GM23338 (cell line): ENCODE measurements around the gene ASB2. TPM values are rescaled to one million over a fixed set of nuclear protein-coding genes. Genes with fewer than 3 reads are reported as not detected.

Experiments used
- ATAC-seq: fragments of 200-7000 bp; cut with Tn5 transposase; 3 replicates; pipeline ENCODE4 v1.9.1; 2020
- DNase-seq: peaks from one replicate; pipeline ENCODE4 v3.0.0-alpha.2; 2015; ENCODE audit warnings: low spot score
- H2AFZ ChIP-seq: fragments of 200-600 bp; sonication (generic); 2 replicates; pipeline ENCODE4 v1.8.0; 2016; ENCODE audit warnings: antibody characterized with exemption, mild to moderate bottlenecking, moderate library complexity
- H3F3A ChIP-seq: fragments of 200-600 bp; sonication (generic); replicated peaks from 2 replicates; pipeline ENCODE4 v1.8.0; 2017; ENCODE audit warnings: antibody characterized with exemption, mixed run types, low read depth
- H3K27ac ChIP-seq: fragments of 200-600 bp; sonication (generic); 2 replicates; pipeline ENCODE4 v1.6.1; 2016; ENCODE audit warnings: low read depth
- H3K27me3 ChIP-seq: fragments of 200-600 bp; sonication (generic); 2 replicates; pipeline ENCODE4 v1.8.0; 2016; ENCODE audit warnings: mild to moderate bottlenecking, mixed run types, moderate library complexity; ENCODE audit not compliant: insufficient read depth
- H3K36me3 ChIP-seq: fragments of 200-600 bp; sonication (generic); 2 replicates; pipeline ENCODE4 v1.8.0; 2016; ENCODE audit warnings: mild to moderate bottlenecking; ENCODE audit not compliant: insufficient read depth
- H3K4me1 ChIP-seq: fragments of 200-600 bp; sonication (generic); 2 replicates; pipeline ENCODE4 v1.8.0; 2016; ENCODE audit warnings: mild to moderate bottlenecking, moderate library complexity; ENCODE audit not compliant: insufficient read depth
- H3K4me2 ChIP-seq: fragments of 200-600 bp; sonication (generic); 2 replicates; pipeline ENCODE4 v1.7.1; 2017; ENCODE audit warnings: mixed run types
- H3K4me3 ChIP-seq: fragments of 200-600 bp; sonication (generic); 2 replicates; pipeline ENCODE4 v1.6.1; 2016; ENCODE audit warnings: mixed run types
- H3K79me2 ChIP-seq: fragments of 200-600 bp; sonication (generic); replicated peaks from 2 replicates; pipeline ENCODE4 v1.8.0; 2017; ENCODE audit warnings: mild to moderate bottlenecking; ENCODE audit not compliant: insufficient read depth
- H3K9me2 ChIP-seq: fragments of 200-600 bp; sonication (generic); 2 replicates; pipeline ENCODE4 v1.8.0; 2017; ENCODE audit not compliant: insufficient read depth
- H4K20me1 ChIP-seq: fragments of 200-600 bp; sonication (generic); replicated peaks from 2 replicates; pipeline ENCODE4 v1.8.0; 2017; ENCODE audit warnings: mild to moderate bottlenecking; ENCODE audit not compliant: insufficient read depth
- H3K27ac Mint-ChIP-seq: 2 replicates; pipeline ENCODE4 v1.8.0; 2020; ENCODE audit warnings: inconsistent platforms, mild to moderate bottlenecking, moderate library complexity, mixed read lengths
- H3K27me3 Mint-ChIP-seq: 3 replicates; pipeline ENCODE4 v1.8.0; 2022; ENCODE audit warnings: low read depth, mild to moderate bottlenecking, moderate library complexity, mixed read lengths, inconsistent platforms; ENCODE audit not compliant: insufficient read depth, poor library complexity
- H3K36me3 Mint-ChIP-seq: 3 replicates; pipeline ENCODE4 v1.8.0; 2021; ENCODE audit warnings: low read depth, mild to moderate bottlenecking, inconsistent platforms, moderate library complexity, mixed read lengths
- H3K4me1 Mint-ChIP-seq: 3 replicates; pipeline ENCODE4 v1.8.0; 2020; ENCODE audit warnings: mild to moderate bottlenecking, inconsistent platforms, mixed read lengths
- H3K4me3 Mint-ChIP-seq: 3 replicates; pipeline ENCODE4 v1.8.0; 2021; ENCODE audit warnings: moderate library complexity, mild to moderate bottlenecking, inconsistent platforms, mixed read lengths
- H3K9me3 Mint-ChIP-seq: 3 replicates; pipeline ENCODE4 v1.8.0; 2020; ENCODE audit warnings: moderate library complexity, mild to moderate bottlenecking, inconsistent platforms, mixed read lengths
- CREB1 ChIP-seq: fragments of 250-450 bp; sonication (Bioruptor Pico); IDR thresholded peaks from 2 replicates; pipeline ENCODE4 v1.5.0; 2020; ENCODE audit warnings: low read depth, mild to moderate bottlenecking, moderate library complexity
- ETS1 ChIP-seq: IDR thresholded peaks from 2 replicates; pipeline ENCODE4 v1.6.1; 2016; ENCODE audit warnings: antibody characterized with exemption
- EZH2 ChIP-seq: fragments of 200-600 bp; sonication (generic); IDR thresholded peaks from one replicate; pipeline ENCODE4 v1.8.0; 2017; ENCODE audit warnings: antibody characterized with exemption, mild to moderate bottlenecking, low read depth; ENCODE audit not compliant: unreplicated experiment
- EZH2phosphoT487 ChIP-seq: fragments of 200-600 bp; sonication (generic); IDR thresholded peaks from one replicate; pipeline ENCODE4 v1.8.1; 2018; ENCODE audit warnings: antibody characterized with exemption; ENCODE audit not compliant: unreplicated experiment
- JUNB ChIP-seq: IDR thresholded peaks from one replicate; pipeline ENCODE4 v1.6.1; 2016; ENCODE audit warnings: antibody characterized with exemption; ENCODE audit not compliant: unreplicated experiment
- NANOG ChIP-seq: IDR thresholded peaks from 2 replicates; pipeline ENCODE4 v1.6.1; 2016; ENCODE audit warnings: antibody characterized with exemption, borderline replicate concordance
- POLR2AphosphoS5 ChIP-seq: IDR thresholded peaks from 2 replicates; pipeline ENCODE4 v1.6.1; 2016; ENCODE audit warnings: antibody characterized with exemption, low read depth
- REST ChIP-seq: IDR thresholded peaks from one replicate; pipeline ENCODE4 v1.6.1; 2018; ENCODE audit warnings: antibody characterized with exemption; ENCODE audit not compliant: unreplicated experiment
- STAT1 ChIP-seq: IDR thresholded peaks from one replicate; pipeline ENCODE4 v1.6.1; 2016; ENCODE audit warnings: antibody characterized with exemption; ENCODE audit not compliant: unreplicated experiment
- ZNF114 ChIP-seq: fragments of 250-450 bp; sonication (Bioruptor Pico); IDR thresholded peaks from 2 replicates; pipeline ENCODE4 v1.5.0; 2020; ENCODE audit warnings: mild to moderate bottlenecking, moderate library complexity
- ZNF331 ChIP-seq: fragments of 250-450 bp; sonication (Bioruptor Pico); IDR thresholded peaks from 2 replicates; pipeline ENCODE4 v1.5.0; 2020; ENCODE audit warnings: low read depth, mild to moderate bottlenecking, moderate library complexity
- polyA plus RNA-seq: library from polyadenylated mRNA; unstranded; fragments of >200 nt; fragmentation: Nextera tagmentation; extraction: Ambion mirVana; gene quantifications from 2 replicates; pipeline ENCODE4 v1.2.1, GENCODE V29; 2016
- total RNA-seq: library from RNA; depleted of rRNA; stranded (reverse); fragments of >200 nt; shearing (Covaris generic); gene quantifications from 2 replicates; pipeline ENCODE4 v1.2.3, GENCODE V29; 2014

Gene ASB2
- total and polyA plus RNA-seq, 2 experiments from 2014 or later = 1.2 to 1.7 TPM

DNA sequence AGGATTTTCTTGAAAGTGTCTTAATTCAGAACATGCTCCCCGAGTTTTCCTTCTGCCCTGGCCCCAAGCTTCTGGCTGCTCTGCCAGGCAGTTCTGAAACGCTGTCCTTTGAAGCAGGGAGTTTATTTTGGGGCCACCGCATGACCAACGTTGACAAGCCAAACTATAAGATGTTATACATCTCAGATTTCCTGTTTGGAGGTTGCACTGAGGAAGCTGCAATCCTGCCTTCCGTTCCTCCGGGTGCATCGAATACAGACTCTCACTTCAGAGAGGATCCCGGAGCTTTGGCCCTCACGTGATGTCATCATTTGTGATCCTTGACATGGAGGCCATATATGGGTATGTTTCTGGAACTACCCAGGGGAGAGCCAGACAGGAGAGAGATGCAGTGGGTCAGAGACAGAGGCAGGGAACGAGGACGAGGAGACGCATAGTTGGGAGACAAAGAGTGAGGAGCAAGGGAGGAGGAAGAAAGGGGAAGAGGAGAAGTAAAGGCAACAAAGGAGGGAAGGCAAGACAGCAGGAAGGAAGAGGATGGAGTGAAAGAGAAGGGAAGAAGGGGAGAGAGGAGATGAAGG, at the start of gene ASB2 (continued):
- TF ChIP-seq ETS1 = no peak
- no peak for TF ChIP-seq POLR2AphosphoS5

DNA sequence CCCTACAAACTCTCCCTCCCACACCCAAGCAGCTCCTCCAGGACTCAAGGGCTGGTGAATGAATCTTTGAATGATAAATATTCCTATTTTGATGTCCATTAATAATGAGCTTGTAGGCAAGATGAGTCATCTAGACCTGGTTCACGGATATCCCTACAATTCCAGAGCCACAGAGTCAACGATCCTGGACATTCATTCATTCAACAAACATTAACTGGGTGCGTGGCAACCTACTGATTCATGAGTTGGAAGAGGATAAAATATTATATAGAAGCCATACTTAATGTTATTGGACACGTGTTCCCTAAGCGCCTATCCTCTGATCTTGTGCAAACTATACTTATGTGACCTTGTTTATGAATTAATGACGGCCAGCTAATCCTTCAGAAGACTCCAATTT, 49.4 kb upstream of the ASB2 start:
- DNase-seq = no peak
- Histone ChIP-seq H3K79me2 (no peaks in the 10 kb centered on the region), H3K4me1 (no peaks in the 10 kb centered on the region), H3F3A (no peaks in the 10 kb centered on the region), H3K36me3 (no peaks in the 10 kb centered on the region), H4K20me1 (no peaks in the 10 kb centered on the region), H3K9me2 (no peaks in the 10 kb centered on the region), H3K27ac (no peak overlapping the region), H3K4me2 (0 out of 2 replicates have a peak overlapping the region, but pooled peaks have one; percentile 39), H3K4me3 (peak overlapping the region; percentile 24; the same call in 1 of the 2 replicates), H3K27me3 (no peaks in the 10 kb centered on the region), H2AFZ (peak overlapping the region; percentile 6; the same call in 1 of the 2 replicates)
- TF ChIP-seq ZNF114 (CRISPR knock-in tag) = no peak
- no peak for TF ChIP-seq EZH2
- no peak for TF ChIP-seq STAT1
- TF ChIP-seq REST = no peak
- no peak for TF ChIP-seq ETS1
- TF ChIP-seq JUNB = no peak
- TF ChIP-seq CREB1 (CRISPR knock-in tag) = no peak
- TF ChIP-seq EZH2phosphoT487 = no peak
- no peak for TF ChIP-seq ZNF331 (CRISPR knock-in tag)
- no peak for TF ChIP-seq NANOG
- no peak for TF ChIP-seq POLR2AphosphoS5
- Mint-ChIP-seq H3K4me3 (peak overlapping the region; percentile 69), H3K27me3 (peaks cover 10% of the 10 kb centered on the region), H3K36me3 (no peaks in the 10 kb centered on the region; the same call in 2 of the 3 replicates), H3K9me3 (no peaks in the 10 kb centered on the region), H3K4me1 (peaks cover 21% of the 10 kb centered on the region), H3K27ac (no peak overlapping the region)
- no peak for ATAC-seq
